ENCODE measurements around the gene ZNF385B. TPM values are rescaled to one million over a fixed set of nuclear protein-coding genes. Genes with fewer than 3 reads are reported as not detected.
"Not testable (repeated sequence)": the region's sequence is repeated elsewhere in the genome, so short reads cannot be mapped to it uniquely, and the experiment has no call there.

ZNF385B gene
- total RNA-seq, 1 experiment from 2014 or later: 2.2 TPM

DNA sequence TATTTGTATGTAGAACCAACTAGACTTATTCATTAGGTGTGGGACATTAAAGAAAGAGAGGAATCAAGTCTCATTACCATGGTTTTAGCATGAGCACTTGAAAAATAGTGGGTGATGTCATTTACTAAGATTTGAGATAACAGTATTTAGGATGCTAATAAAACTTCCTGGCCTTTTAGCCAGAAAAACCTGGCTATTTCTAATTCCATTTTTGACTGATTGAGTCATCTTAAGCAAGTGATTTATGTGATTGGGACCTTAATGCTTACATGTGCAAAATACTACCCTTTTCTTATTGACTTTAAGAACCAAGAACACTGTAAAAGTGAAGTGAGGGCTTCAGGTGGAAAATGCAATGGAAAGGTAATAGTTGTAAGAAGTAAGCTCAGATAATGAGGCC lies 400.0 kb downstream of the ZNF385B start:
- TF ChIP-seq JAZF1 (CRISPR knock-in tag; IDR thresholded peaks at IDR 0.05): no peak
- no peak for TF ChIP-seq SP1 (CRISPR knock-in tag; conservative IDR thresholded peaks at IDR 0.05)
- no peak for TF ChIP-seq ZNF263 (CRISPR knock-in tag; IDR thresholded peaks at IDR 0.05; ENCODE audit: low read depth)
- no peak for TF ChIP-seq ZNF232 (CRISPR knock-in tag; IDR thresholded peaks at IDR 0.05)
- TF ChIP-seq ERG (CRISPR knock-in tag; IDR thresholded peaks at IDR 0.05): no peak
- TF ChIP-seq, protein P1, sequence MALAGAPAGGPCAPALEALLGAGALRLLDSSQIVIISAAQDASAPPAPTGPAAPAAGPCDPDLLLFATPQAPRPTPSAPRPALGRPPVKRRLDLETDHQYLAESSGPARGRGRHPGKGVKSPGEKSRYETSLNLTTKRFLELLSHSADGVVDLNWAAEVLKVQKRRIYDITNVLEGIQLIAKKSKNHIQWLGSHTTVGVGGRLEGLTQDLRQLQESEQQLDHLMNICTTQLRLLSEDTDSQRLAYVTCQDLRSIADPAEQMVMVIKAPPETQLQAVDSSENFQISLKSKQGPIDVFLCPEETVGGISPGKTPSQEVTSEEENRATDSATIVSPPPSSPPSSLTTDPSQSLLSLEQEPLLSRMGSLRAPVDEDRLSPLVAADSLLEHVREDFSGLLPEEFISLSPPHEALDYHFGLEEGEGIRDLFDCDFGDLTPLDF (CRISPR knock-in tag; IDR thresholded peaks at IDR 0.05): no peak
- no peak for TF ChIP-seq ELF4 (CRISPR knock-in tag; IDR thresholded peaks at IDR 0.05; ENCODE audit: low read depth)
- TF ChIP-seq, protein P2, sequence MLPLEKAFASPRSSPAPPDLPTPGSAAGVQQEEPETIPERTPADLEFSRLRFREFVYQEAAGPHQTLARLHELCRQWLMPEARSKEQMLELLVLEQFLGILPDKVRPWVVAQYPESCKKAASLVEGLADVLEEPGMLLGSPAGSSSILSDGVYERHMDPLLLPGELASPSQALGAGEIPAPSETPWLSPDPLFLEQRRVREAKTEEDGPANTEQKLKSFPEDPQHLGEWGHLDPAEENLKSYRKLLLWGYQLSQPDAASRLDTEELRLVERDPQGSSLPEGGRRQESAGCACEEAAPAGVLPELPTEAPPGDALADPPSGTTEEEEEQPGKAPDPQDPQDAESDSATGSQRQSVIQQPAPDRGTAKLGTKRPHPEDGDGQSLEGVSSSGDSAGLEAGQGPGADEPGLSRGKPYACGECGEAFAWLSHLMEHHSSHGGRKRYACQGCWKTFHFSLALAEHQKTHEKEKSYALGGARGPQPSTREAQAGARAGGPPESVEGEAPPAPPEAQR (CRISPR knock-in tag; IDR thresholded peaks at IDR 0.05): no peak
- no peak for TF ChIP-seq CBFB (CRISPR knock-in tag; IDR thresholded peaks at IDR 0.05; ENCODE audit: low read depth)
- TF ChIP-seq TP53 (CRISPR knock-in tag; IDR thresholded peaks at IDR 0.05): no peak
- TF ChIP-seq IRF1 (CRISPR knock-in tag; IDR thresholded peaks at IDR 0.05): no peak
- TF ChIP-seq ESRRA (CRISPR knock-in tag; IDR thresholded peaks at IDR 0.05; ENCODE audit: borderline replicate concordance): no peak
- POLR2A ChIA-PET: no interaction called here
- Mint-ChIP-seq H3K27me3 (ENCODE audit: low read depth) (no peaks in the 10 kb centered on the region; the same call in 1 of the 2 replicates), H3K27ac (no peak overlapping the region), H3K36me3 (peaks cover 25% of the 10 kb centered on the region), H3K9me3 (peaks cover 44% of the 10 kb centered on the region), H3K4me3 (no peak overlapping the region), H3K4me1 (no peaks in the 10 kb centered on the region)
- ATAC-seq: no peak
- DNase-seq (ENCODE audit: low spot score): no peak
- CTCF ChIA-PET: no interaction called here

GRCh38 chr2:179460181-179460929 lies 401.1 kb downstream of the ZNF385B start:
- H3K27me3 Mint-ChIP-seq (ENCODE audit: low read depth): no peaks in the 10 kb centered on the region; the same call in 1 of the 2 replicates
- peaks cover 28% of the 10 kb centered on the region for H3K36me3 Mint-ChIP-seq
- TF ChIP-seq CREM (CRISPR knock-in tag; IDR thresholded peaks at IDR 0.05) (no peak), ZNF281 (CRISPR knock-in tag; IDR thresholded peaks at IDR 0.05) (no peak), RELA (CRISPR knock-in tag; IDR thresholded peaks at IDR 0.05; ENCODE audit: borderline replicate concordance) (no peak), TEAD4 (CRISPR knock-in tag; IDR thresholded peaks at IDR 0.05) (no peak), SP1 (CRISPR knock-in tag; conservative IDR thresholded peaks at IDR 0.05) (no peak)
- TF ChIP-seq, protein P3, sequence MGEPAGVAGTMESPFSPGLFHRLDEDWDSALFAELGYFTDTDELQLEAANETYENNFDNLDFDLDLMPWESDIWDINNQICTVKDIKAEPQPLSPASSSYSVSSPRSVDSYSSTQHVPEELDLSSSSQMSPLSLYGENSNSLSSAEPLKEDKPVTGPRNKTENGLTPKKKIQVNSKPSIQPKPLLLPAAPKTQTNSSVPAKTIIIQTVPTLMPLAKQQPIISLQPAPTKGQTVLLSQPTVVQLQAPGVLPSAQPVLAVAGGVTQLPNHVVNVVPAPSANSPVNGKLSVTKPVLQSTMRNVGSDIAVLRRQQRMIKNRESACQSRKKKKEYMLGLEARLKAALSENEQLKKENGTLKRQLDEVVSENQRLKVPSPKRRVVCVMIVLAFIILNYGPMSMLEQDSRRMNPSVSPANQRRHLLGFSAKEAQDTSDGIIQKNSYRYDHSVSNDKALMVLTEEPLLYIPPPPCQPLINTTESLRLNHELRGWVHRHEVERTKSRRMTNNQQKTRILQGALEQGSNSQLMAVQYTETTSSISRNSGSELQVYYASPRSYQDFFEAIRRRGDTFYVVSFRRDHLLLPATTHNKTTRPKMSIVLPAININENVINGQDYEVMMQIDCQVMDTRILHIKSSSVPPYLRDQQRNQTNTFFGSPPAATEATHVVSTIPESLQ (CRISPR knock-in tag; IDR thresholded peaks at IDR 0.05): no peak
- H3K4me3 Mint-ChIP-seq: no peak overlapping the region
- ChIA-PET POLR2A (no interaction called here), CTCF (no interaction called here)
- DNase-seq (ENCODE audit: low spot score): no peak
- no peaks in the 10 kb centered on the region for H3K4me1 Mint-ChIP-seq
- ATAC-seq: no peak
- H3K9me3 Mint-ChIP-seq: peaks cover 50% of the 10 kb centered on the region
- no peak overlapping the region for H3K27ac Mint-ChIP-seq

GRCh38 chr2:179458113-179458512 lies 403.3 kb downstream of the ZNF385B start:
- ATAC-seq; H3K27me3 Mint-ChIP-seq (ENCODE audit: low read depth); POLR2A ChIA-PET; H3K4me3 Mint-ChIP-seq; H3K27ac Mint-ChIP-seq; DNase-seq (ENCODE audit: low spot score); H3K4me1 Mint-ChIP-seq; CTCF ChIA-PET: not testable (repeated sequence)
- peaks cover 23% of the 10 kb centered on the region for H3K36me3 Mint-ChIP-seq
- H3K9me3 Mint-ChIP-seq: peaks cover 30% of the 10 kb centered on the region
